Mesenchymal stem cell (in vitro differentiated cells and primary cell): Measurements from ENCODE around the gene SULF2.
A peak's percentile ranks its signal among the peaks of the same experiment; 100 is the strongest.

Experiments used
- DNase-seq: peaks from one replicate; pipeline ENCODE4 v3.0.0-alpha.2; 2013
- H2AFZ ChIP-seq: one replicate; pipeline ENCODE4 v1.6.1; 2013; ENCODE audit warnings: low read depth, mild to moderate bottlenecking, control low read depth, inconsistent platforms, low read length, moderate library complexity
- H2AK5ac ChIP-seq: 2 replicates; pipeline ENCODE4 v1.6.1; 2013; ENCODE audit warnings: low read length, moderate library complexity, mild to moderate bottlenecking, inconsistent platforms; ENCODE audit not compliant: severe bottlenecking
- H2BK120ac ChIP-seq: one replicate; pipeline ENCODE4 v1.6.1; 2013; ENCODE audit warnings: low read depth, mild to moderate bottlenecking, inconsistent platforms, low read length, moderate library complexity
- H2BK12ac ChIP-seq, 2 experiments: one replicate each; pipeline ENCODE4 v1.6.1; 2013; ENCODE audit warnings: inconsistent platforms in 2 of 2, low read length in 2 of 2, mild to moderate bottlenecking in 2 of 2, moderate library complexity in 2 of 2, control low read depth in 1 of 2
- H2BK15ac ChIP-seq: one replicate; pipeline ENCODE4 v1.6.1; 2013; ENCODE audit warnings: mild to moderate bottlenecking, low read depth, inconsistent platforms; ENCODE audit not compliant: poor library complexity, severe bottlenecking
- H2BK5ac ChIP-seq: 2 replicates; pipeline ENCODE4 v1.6.1; 2013; ENCODE audit warnings: low read depth, mild to moderate bottlenecking, low read length, control low read depth, inconsistent platforms; ENCODE audit not compliant: poor library complexity, severe bottlenecking
- H3K14ac ChIP-seq, 2 experiments: one replicate each; pipeline ENCODE4 v1.6.1; 2013; ENCODE audit warnings: inconsistent platforms in 2 of 2, low read length in 2 of 2, control low read depth in 1 of 2, mild to moderate bottlenecking in 1 of 2, moderate library complexity in 1 of 2
- H3K18ac ChIP-seq, 2 experiments: one replicate each; pipeline ENCODE4 v1.6.1; 2013; ENCODE audit warnings: inconsistent platforms in 2 of 2, low read length in 2 of 2, control low read depth in 1 of 2, low read depth in 1 of 2, mild to moderate bottlenecking in 1 of 2
- H3K23ac ChIP-seq, 2 experiments: one replicate each; pipeline ENCODE4 v1.6.1; 2013; ENCODE audit warnings: inconsistent platforms in 2 of 2, low read length in 2 of 2, mild to moderate bottlenecking in 2 of 2, moderate library complexity in 2 of 2, control low read depth in 1 of 2
- H3K27ac ChIP-seq: 2 replicates; pipeline ENCODE4 v1.5.1; 2013; ENCODE audit warnings: mild to moderate bottlenecking, moderate library complexity, low read length, control low read depth, inconsistent platforms; ENCODE audit not compliant: poor library complexity, severe bottlenecking
- H3K27me3 ChIP-seq, 2 experiments: 2 replicates each; pipeline versions ENCODE4 v1.6.1 to v1.7.0; 2013; ENCODE audit warnings: low read length in 2 of 2, mild to moderate bottlenecking in 2 of 2, moderate library complexity in 2 of 2, control low read depth in 1 of 2, inconsistent platforms in 1 of 2; ENCODE audit not compliant: control insufficient read depth in 1 of 2, insufficient read depth in 1 of 2
- H3K36me3 ChIP-seq, 2 experiments: 2 replicates each; pipeline versions ENCODE4 v1.6.1 to v1.7.0; 2013; ENCODE audit warnings: low read length in 2 of 2, control low read depth in 1 of 2, inconsistent platforms in 1 of 2, low read depth in 1 of 2, mild to moderate bottlenecking in 1 of 2; ENCODE audit not compliant: insufficient read depth in 2 of 2, control insufficient read depth in 1 of 2
- H3K4ac ChIP-seq, 2 experiments: one replicate each; pipeline ENCODE4 v1.6.1; 2013; ENCODE audit warnings: inconsistent platforms in 2 of 2, low read length in 2 of 2, mild to moderate bottlenecking in 2 of 2, moderate library complexity in 2 of 2, control low read depth in 1 of 2, low read depth in 1 of 2
- H3K4me1 ChIP-seq: 2 replicates; pipeline ENCODE4 v1.6.1; 2013; ENCODE audit warnings: low read depth, low read length, control low read depth; ENCODE audit not compliant: control insufficient read depth, insufficient read depth
- H3K4me2 ChIP-seq: 2 replicates; pipeline ENCODE4 v1.6.1; 2013; ENCODE audit warnings: low read length, mild to moderate bottlenecking, inconsistent platforms; ENCODE audit not compliant: poor library complexity, severe bottlenecking
- H3K4me3 ChIP-seq, 2 experiments: 2 replicates each; pipeline versions ENCODE4 v1.5.1 to v1.7.0; 2013; ENCODE audit warnings: low read length in 2 of 2, mild to moderate bottlenecking in 2 of 2, control low read depth in 1 of 2, low read depth in 1 of 2; ENCODE audit not compliant: insufficient read depth in 1 of 2
- H3K79me1 ChIP-seq: replicated peaks from 2 replicates; pipeline ENCODE4 v1.6.1; 2013; ENCODE audit warnings: mild to moderate bottlenecking, control low read depth, low read length, inconsistent platforms; ENCODE audit not compliant: poor library complexity, severe bottlenecking
- H3K9ac ChIP-seq: 2 replicates; pipeline ENCODE4 v1.7.0; 2013; ENCODE audit warnings: mild to moderate bottlenecking, low read length, moderate library complexity
- H3K9me3 ChIP-seq: 2 replicates; pipeline ENCODE4 v1.7.0; 2013; ENCODE audit warnings: mild to moderate bottlenecking, low read length; ENCODE audit not compliant: control insufficient read depth
- H4K8ac ChIP-seq: one replicate; pipeline ENCODE4 v1.6.1; 2013; ENCODE audit warnings: inconsistent platforms, mild to moderate bottlenecking, low read length, moderate library complexity
- H4K91ac ChIP-seq: one replicate; pipeline ENCODE4 v1.6.1; 2013; ENCODE audit warnings: mild to moderate bottlenecking, low read length, inconsistent platforms
- WGBS: methylation state at CpG from one replicate; pipeline ENCODE4 v1.1.7; 2013; ENCODE audit warnings: mixed read lengths; 5-methylcytosine and 5-hydroxymethylcytosine counted together

SULF2 gene

GRCh38 chr20:47679462-47679861 lies 105.8 kb downstream of the SULF2 start:
- Histone ChIP-seq H2BK15ac (no peak overlapping the region), H3K36me3 (peaks cover 0 to 48% of the 10 kb centered on the region in 2 experiments), H3K23ac (no peak overlapping the region), H2AK5ac (no peak overlapping the region), H3K79me1 (no peaks in the 10 kb centered on the region), H3K9ac (no peak overlapping the region), H3K18ac (no peak overlapping the region), H3K4ac (no peak overlapping the region), H2BK120ac (no peak overlapping the region), H3K4me3 (no peak overlapping the region), H2BK12ac (no peak overlapping the region), H3K14ac (no peak overlapping the region), H3K27me3 (no peaks in the 10 kb centered on the region), H2BK5ac (no peak overlapping the region), H4K91ac (no peak overlapping the region), H2AFZ (no peak overlapping the region), H3K4me1 (peaks cover 2% of the 10 kb centered on the region), H3K9me3 (no peaks in the 10 kb centered on the region), H3K27ac (no peak overlapping the region), H3K4me2 (no peak overlapping the region), H4K8ac (no peak overlapping the region)
- WGBS = 98% methylated on average over 4 of the region's 4 CpGs
- no peak for DNase-seq

GRCh38 chr20:47678536-47678935 lies 106.7 kb downstream of the SULF2 start:
- Histone ChIP-seq H2AK5ac (no peak overlapping the region), H3K27ac (no peak overlapping the region), H2AFZ (no peak overlapping the region), H3K4me2 (no peak overlapping the region), H2BK15ac (no peak overlapping the region), H4K8ac (no peak overlapping the region), H3K79me1 (no peaks in the 10 kb centered on the region), H3K23ac (no peak overlapping the region), H3K4me3 (no peak overlapping the region), H3K18ac (no peak overlapping the region), H3K36me3 (peaks cover 0 to 52% of the 10 kb centered on the region in 2 experiments), H2BK12ac (no peak overlapping the region), H4K91ac (no peak overlapping the region), H3K27me3 (no peaks in the 10 kb centered on the region), H3K9me3 (no peaks in the 10 kb centered on the region), H3K14ac (no peak overlapping the region), H3K4me1 (peaks cover 2% of the 10 kb centered on the region), H2BK5ac (no peak overlapping the region), H3K4ac (no peak overlapping the region), H2BK120ac (no peak overlapping the region), H3K9ac (no peak overlapping the region)
- 95% methylated on average over 16 of the region's 17 CpGs for WGBS
- DNase-seq = no peak

- WGBS = 42% methylated on average over 14 of the region's 15 CpGs
- H3K23ac ChIP-seq = no peak overlapping the region
- no peak overlapping the region for H2BK12ac ChIP-seq
- H2BK15ac ChIP-seq = no peak overlapping the region
- H2AFZ ChIP-seq = no peak overlapping the region
- peaks cover 0 to 51% of the 10 kb centered on the region in 2 experiments for H3K36me3 ChIP-seq
- no peak overlapping the region for H3K4ac ChIP-seq
- no peak overlapping the region for H2BK120ac ChIP-seq
- no peak overlapping the region for H4K8ac ChIP-seq
- no peak overlapping the region for H3K18ac ChIP-seq
- H3K14ac ChIP-seq = no peak overlapping the region
- H3K79me1 ChIP-seq = no peaks in the 10 kb centered on the region
- H3K9ac ChIP-seq = no peak overlapping the region
- no peak overlapping the region for H3K27ac ChIP-seq
- no peaks in the 10 kb centered on the region for H3K27me3 ChIP-seq
- H3K9me3 ChIP-seq = no peaks in the 10 kb centered on the region
- H3K4me3 ChIP-seq = no peak overlapping the region
- no peak overlapping the region for H2BK5ac ChIP-seq
- peak; percentile 33 for DNase-seq
- H3K4me1 ChIP-seq = peaks cover 2% of the 10 kb centered on the region
- H2AK5ac ChIP-seq = no peak overlapping the region
- H3K4me2 ChIP-seq = no peak overlapping the region
- no peak overlapping the region for H4K91ac ChIP-seq
Measured at GRCh38 chr20:47677635-47678453, 107.4 kb downstream of the SULF2 start.

- Histone ChIP-seq H2BK15ac (peak overlapping the region; percentile 18), H3K4me2 (no peak overlapping the region), H2BK5ac (no peak overlapping the region), H2BK120ac (no peak overlapping the region), H3K27ac (no peak overlapping the region), H3K79me1 (no peaks in the 10 kb centered on the region), H3K9ac (no peak overlapping the region), H3K18ac (no peak overlapping the region), H3K36me3 (peaks cover 0 to 51% of the 10 kb centered on the region in 2 experiments), H3K4me3 (no peak overlapping the region), H3K27me3 (no peaks in the 10 kb centered on the region), H4K91ac (no peak overlapping the region), H3K23ac (no peak overlapping the region), H2AK5ac (no peak overlapping the region), H4K8ac (no peak overlapping the region), H3K9me3 (no peaks in the 10 kb centered on the region), H2BK12ac (no peak overlapping the region), H3K4ac (no peak overlapping the region), H3K14ac (no peak overlapping the region), H2AFZ (no peak overlapping the region), H3K4me1 (peaks cover 2% of the 10 kb centered on the region)
- 93% methylated on average over 18 of the region's 18 CpGs for WGBS
- DNase-seq = no peak
Measured at GRCh38 chr20:47676912-47677634, 108.2 kb downstream of the SULF2 start.
